Nephron progenitor cell (in vitro differentiated cells): Measurements from ENCODE around the gene EYA2.
"Not testable (repeated sequence)": the region's sequence is repeated elsewhere in the genome, so short reads cannot be mapped to it uniquely, and the experiment has no call there.

Experiments
- DNase-seq: peaks from one replicate; pipeline ENCODE4 v3.0.0; 2021
- H3K27ac Mint-ChIP-seq: 2 replicates; pipeline ENCODE4 v1.8.0; 2021; ENCODE audit warnings: mild to moderate bottlenecking, moderate library complexity, mixed read lengths
- H3K27me3 Mint-ChIP-seq: 2 replicates; pipeline ENCODE4 v1.8.0; 2021; ENCODE audit warnings: mild to moderate bottlenecking, low read depth, mixed read lengths; ENCODE audit not compliant: poor library complexity
- H3K36me3 Mint-ChIP-seq: 2 replicates; pipeline ENCODE4 v1.8.0; 2021; ENCODE audit warnings: low read depth, mixed read lengths
- H3K4me1 Mint-ChIP-seq: 2 replicates; pipeline ENCODE4 v1.8.0; 2021; ENCODE audit warnings: mixed read lengths
- H3K4me3 Mint-ChIP-seq: 2 replicates; pipeline ENCODE4 v1.8.0; 2021; ENCODE audit warnings: mild to moderate bottlenecking, moderate library complexity, mixed read lengths
- H3K9me3 Mint-ChIP-seq: 2 replicates; pipeline ENCODE4 v1.8.0; 2021; ENCODE audit warnings: mild to moderate bottlenecking, moderate library complexity, mixed read lengths
- CTCF ChIP-seq: fragments of 200-600 bp; sonication (generic); IDR thresholded peaks from 2 replicates; pipeline ENCODE4 v1.5.0; 2021; ENCODE audit warnings: antibody characterized with exemption

EYA2 gene

DNA sequence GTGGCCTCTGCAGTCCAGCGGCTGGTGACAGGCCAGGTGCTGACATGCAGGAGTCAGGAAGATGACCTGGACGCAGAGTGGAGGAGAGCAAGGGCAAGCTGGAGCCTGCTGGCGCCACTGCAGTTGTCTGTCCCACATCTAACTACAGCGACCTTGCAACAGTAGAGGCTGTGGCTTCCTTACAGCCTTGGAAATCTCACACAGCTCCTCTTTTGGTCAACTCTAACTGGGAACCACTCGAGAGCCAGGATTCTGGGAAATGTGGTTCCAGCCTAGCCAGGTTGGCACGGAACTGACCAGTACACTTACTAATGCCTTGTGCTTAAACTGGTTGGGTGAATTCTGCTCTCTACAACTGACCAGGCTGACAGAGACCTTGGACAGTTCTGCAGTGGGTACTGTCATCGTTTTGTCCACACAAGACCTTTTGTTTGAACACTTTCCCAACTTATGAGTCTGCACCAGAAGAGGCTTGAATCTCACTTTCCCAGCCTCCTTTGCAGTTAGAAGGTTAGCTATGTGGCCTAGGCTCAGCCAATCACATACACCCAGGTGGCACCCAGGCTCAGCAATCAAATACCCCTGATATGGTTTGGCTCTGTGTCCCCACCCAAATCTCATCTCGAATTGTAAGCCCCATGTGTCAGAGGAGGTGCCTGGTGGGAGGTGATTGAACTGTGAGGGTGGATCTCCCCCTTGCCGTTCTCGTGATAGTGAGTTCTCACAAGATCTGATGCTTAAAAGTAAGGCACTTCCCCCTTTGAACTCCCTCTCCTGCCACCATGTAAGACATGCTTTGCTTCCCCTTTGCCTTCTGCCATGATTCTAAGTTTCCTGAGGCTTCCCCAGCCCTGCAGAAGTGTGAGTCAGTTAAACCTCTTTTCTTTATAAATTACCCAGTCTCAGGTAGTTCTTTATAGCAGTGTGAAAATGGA, 308.4 kb downstream of the EYA2 start:
- Mint-ChIP-seq H3K36me3 (peaks cover 14% of the 10 kb centered on the region), H3K9me3 (no peaks in the 10 kb centered on the region), H3K27me3 (peaks cover 7% of the 10 kb centered on the region), H3K27ac (peak overlapping the region; percentile 36), H3K4me1 (peaks cover 34% of the 10 kb centered on the region), H3K4me3 (no peak overlapping the region)
- no peak for DNase-seq
- no peak for TF ChIP-seq CTCF

GRCh38 chr20:47204008-47204849, 309.6 kb downstream of the EYA2 start:
- no peak for TF ChIP-seq CTCF
- Mint-ChIP-seq H3K27ac (no peak overlapping the region), H3K27me3 (peaks cover 7% of the 10 kb centered on the region), H3K36me3 (peaks cover 14% of the 10 kb centered on the region), H3K9me3 (no peaks in the 10 kb centered on the region), H3K4me3 (no peak overlapping the region), H3K4me1 (peaks cover 34% of the 10 kb centered on the region)
- no peak for DNase-seq

DNA sequence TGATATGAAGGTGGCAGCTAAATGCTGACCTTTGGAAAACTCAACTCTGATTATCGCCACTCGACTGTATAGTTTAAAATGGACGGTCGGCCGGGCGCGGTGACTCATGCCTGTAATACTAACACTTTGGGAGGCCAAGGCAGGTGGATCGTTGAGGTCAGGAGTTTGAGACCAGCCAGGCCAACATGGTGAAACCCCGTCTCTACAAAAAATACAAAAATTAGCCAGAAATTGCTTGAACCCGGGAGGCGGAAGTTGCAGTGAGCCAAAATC, 310.1 kb downstream of the EYA2 start:
- not testable (repeated sequence) for H3K9me3 Mint-ChIP-seq, H3K27me3 Mint-ChIP-seq, H3K27ac Mint-ChIP-seq, H3K4me3 Mint-ChIP-seq, DNase-seq
- peaks cover 32% of the 10 kb centered on the region for H3K4me1 Mint-ChIP-seq
- H3K36me3 Mint-ChIP-seq, result peaks cover 14% of the 10 kb centered on the region

- Mint-ChIP-seq H3K4me3 (no peak overlapping the region), H3K27ac (peak overlapping the region; percentile 37), H3K36me3 (peaks cover 14% of the 10 kb centered on the region), H3K9me3 (no peaks in the 10 kb centered on the region), H3K27me3 (peaks cover 5% of the 10 kb centered on the region), H3K4me1 (peaks cover 24% of the 10 kb centered on the region)
- TF ChIP-seq CTCF, result peak; percentile 52
- peak; percentile 36 for DNase-seq
These were observed 311.0 kb downstream of the EYA2 start for GRCh38 chr20:47205577-47206123.

DNA sequence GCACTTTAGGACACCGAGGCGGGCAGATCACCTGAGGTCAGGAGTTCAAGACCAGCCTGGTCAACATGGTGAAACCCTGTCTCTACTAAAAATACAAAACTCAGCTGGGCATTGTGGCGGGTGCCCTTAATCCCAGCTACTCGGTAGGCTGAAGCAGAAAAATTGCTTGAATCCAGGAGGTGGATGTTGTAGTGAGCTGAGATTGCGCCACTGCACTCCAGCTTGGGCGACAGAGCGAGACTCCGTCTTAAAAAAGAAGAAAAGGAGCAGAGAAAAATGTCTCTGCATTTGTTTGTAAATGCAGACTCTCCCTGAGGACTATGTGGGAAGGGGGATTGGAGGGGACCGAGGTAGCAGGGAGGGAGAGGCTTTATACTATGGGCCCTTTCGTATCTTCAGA, 311.9 kb downstream of the EYA2 start:
- DNase-seq, H3K27me3 Mint-ChIP-seq, H3K9me3 Mint-ChIP-seq, H3K4me3 Mint-ChIP-seq: not testable (repeated sequence)
- peaks cover 14% of the 10 kb centered on the region for H3K36me3 Mint-ChIP-seq
- H3K27ac Mint-ChIP-seq, result peak overlapping the region; percentile 91
- H3K4me1 Mint-ChIP-seq, result peaks cover 24% of the 10 kb centered on the region

DNA sequence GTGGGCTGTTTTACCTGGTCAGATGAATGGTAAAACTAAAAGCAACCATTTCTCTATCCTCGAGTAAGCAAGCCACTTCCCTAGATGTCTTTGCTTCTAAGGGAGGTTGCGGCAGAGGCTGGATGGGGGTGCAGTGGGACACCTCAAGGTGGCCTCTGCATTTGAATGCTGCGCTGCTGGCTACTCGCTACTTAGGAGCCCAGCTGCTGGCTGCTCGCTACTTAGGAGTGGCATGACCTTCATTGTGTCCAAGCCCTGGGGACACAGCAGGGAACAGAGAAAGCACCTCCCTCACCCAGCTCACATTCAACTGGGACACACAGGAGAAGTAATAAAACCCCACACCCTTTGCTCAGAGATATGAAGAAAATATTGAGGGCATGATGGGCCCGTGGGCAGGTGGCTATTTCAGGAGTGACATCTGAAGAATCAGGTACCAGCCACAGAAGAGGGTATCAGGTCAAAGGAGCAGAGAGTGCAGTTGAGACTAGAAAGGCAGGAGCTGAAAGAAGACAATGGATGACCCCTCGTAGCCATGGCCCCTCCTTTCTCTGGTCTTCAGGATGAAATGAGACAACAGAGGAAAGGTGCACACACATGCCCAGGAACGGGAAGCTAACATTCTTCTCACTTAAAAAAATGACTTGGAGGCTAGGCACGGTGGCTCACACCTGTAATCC, 312.5 kb downstream of the EYA2 start:
- no peak for TF ChIP-seq CTCF
- H3K27ac Mint-ChIP-seq, result peak overlapping the region; percentile 57
- peaks cover 4% of the 10 kb centered on the region for H3K27me3 Mint-ChIP-seq
- DNase-seq, result no peak
- H3K9me3 Mint-ChIP-seq, result no peaks in the 10 kb centered on the region
- H3K36me3 Mint-ChIP-seq, result peaks cover 14% of the 10 kb centered on the region
- no peak overlapping the region for H3K4me3 Mint-ChIP-seq
- peaks cover 24% of the 10 kb centered on the region for H3K4me1 Mint-ChIP-seq
